Lung (tissue), 12 donors: ENCODE data around the gene ARHGAP35. TPM values are rescaled to one million over a fixed set of nuclear protein-coding genes. Genes with fewer than 3 reads are reported as not detected.
"Not testable (repeated sequence)": the region's sequence is repeated elsewhere in the genome, so short reads cannot be mapped to it uniquely, and the experiment has no call there.

Source experiments
- ATAC-seq: fragments of 200-7000 bp; cut with Tn5 transposase; one replicate; pipeline ENCODE4 v1.9.1; 2020; ENCODE audit warnings: moderate number of reproducible peaks; ENCODE audit not compliant: insufficient read depth, low FRiP score
- DNase-seq, 3 donors: peaks; one replicate each; pipeline ENCODE4 v3.0.0-alpha.2; 2013 to 2017
- H3K27ac ChIP-seq, 2 donors: one replicate each; pipeline ENCODE4 v1.5.1; 2013; ENCODE audit warnings: mild to moderate bottlenecking in 2 of 2, moderate library complexity in 2 of 2, control low read depth in 1 of 2, inconsistent platforms in 1 of 2, low read depth in 1 of 2, low read length in 1 of 2
- H3K27me3 ChIP-seq, 3 donors: one replicate each; pipeline ENCODE4 v1.5.1; 2013; ENCODE audit warnings: low read length in 2 of 3; ENCODE audit not compliant: control insufficient read depth in 3 of 3, insufficient read depth in 3 of 3
- H3K36me3 ChIP-seq, 4 donors: one replicate each; pipeline ENCODE4 v1.5.1; 2013; ENCODE audit warnings: low read length in 4 of 4, mild to moderate bottlenecking in 1 of 4, moderate library complexity in 1 of 4; ENCODE audit not compliant: control insufficient read depth in 4 of 4, insufficient read depth in 4 of 4
- H3K4me1 ChIP-seq, 5 donors: one replicate each; pipeline ENCODE4 v1.5.1; 2013; ENCODE audit warnings: low read length in 5 of 5, mild to moderate bottlenecking in 2 of 5, moderate library complexity in 1 of 5; ENCODE audit not compliant: control insufficient read depth in 5 of 5, insufficient read depth in 5 of 5
- H3K4me3 ChIP-seq: one replicate; pipeline ENCODE4 v1.5.1; 2013; ENCODE audit warnings: mild to moderate bottlenecking, control low read depth, moderate library complexity
- H3K9ac ChIP-seq, 2 donors: one replicate each; pipeline ENCODE4 v1.5.1; 2013; ENCODE audit warnings: low read length in 2 of 2, control low read depth in 1 of 2; ENCODE audit not compliant: insufficient read depth in 1 of 2
- H3K9me3 ChIP-seq, 4 donors: one replicate each; pipeline ENCODE4 v1.5.1; 2013; ENCODE audit warnings: low read length in 3 of 4, mild to moderate bottlenecking in 1 of 4, moderate library complexity in 1 of 4; ENCODE audit not compliant: control insufficient read depth in 4 of 4, insufficient read depth in 3 of 4
- WGBS, 2 donors: extraction: QIAGEN DNeasy Blood & Tissue Kit; methylation state at CpG; one replicate each; pipeline ENCODE4 v1.1.7; 2013; 5-methylcytosine and 5-hydroxymethylcytosine counted together
- polyA plus RNA-seq, 2 donors: library from polyadenylated mRNA; stranded (reverse); fragments of 200-250 nt; gene quantifications; one replicate each; pipeline ENCODE4 v1.2.1, GENCODE V29; 2013
- total RNA-seq, 2 donors: library from RNA; depleted of rRNA in 1 of 2; stranded (reverse); fragments of >200 nt in 1 of 2; gene quantifications; one replicate each; pipeline ENCODE4 v1.2.1, GENCODE V29; 2014 to 2021
- TF ChIP-seq, protein P1 (sequence below): IDR thresholded peaks from 2 replicates; pipeline ENCODE4 v1.5.1; 2012; ENCODE audit warnings: mild to moderate bottlenecking; ENCODE audit errors: control extremely low read depth, extremely low read depth
- donor health status: control.
- donor health status: control.
- donor health status: Bipolar disorder and iron deficiency.
- donor health status: healthy.
- donor health status: DM: yes; HTN: yes; CAD: no.

Gene ARHGAP35
- total and polyA plus RNA-seq, 4 donors = 12.2 to 53.5 (median 36.5) TPM

DNA sequence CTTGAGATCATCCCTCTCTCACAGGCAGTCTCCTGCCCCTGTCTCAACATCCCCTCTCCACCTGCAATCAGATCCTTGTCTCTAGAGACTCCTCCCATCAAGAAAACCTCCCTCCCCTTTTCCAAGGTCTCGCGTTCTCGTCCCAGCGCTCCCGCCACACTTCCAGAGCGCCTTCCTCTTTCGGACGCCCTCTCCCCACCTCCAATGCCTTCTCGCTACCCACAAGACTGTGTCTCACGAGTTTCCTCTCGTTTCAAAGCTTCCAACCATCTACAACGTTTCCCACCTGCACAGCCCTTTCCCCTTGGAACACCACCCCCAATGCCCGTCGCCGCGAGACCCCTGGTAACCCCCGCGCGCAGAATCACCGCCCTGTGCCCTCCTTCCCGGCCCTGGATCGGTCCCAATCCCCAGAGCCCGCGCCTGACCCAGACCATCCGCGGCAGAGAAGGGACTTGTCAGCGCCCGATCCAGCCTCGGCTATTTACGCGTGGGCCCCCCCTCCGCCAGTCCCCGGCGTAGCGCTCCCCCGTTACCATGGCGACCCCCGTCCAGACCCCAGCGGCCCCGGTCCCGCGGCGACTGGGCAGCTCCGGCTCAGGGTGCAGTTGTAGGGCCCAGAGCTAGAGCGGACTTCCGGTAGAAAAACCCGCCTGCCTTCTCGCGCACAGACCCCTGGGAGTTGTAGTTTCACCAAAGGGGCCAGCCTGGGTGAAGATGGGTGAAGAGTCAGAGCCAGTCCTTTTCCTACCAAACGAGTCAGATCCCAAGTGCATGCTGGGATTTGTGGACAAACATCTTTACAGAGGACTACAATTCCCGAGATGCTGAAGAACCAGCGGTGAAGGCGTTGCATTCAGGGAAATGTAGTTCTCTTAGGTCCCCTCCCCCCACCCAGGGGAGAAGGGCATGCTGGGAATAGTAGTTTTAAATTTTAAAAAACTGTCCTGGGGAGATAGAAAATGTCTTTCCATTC, 10.3 kb upstream of the ARHGAP35 start, which contains the start of gene AP2S1:
Gene AP2S1, minus strand, starts transcription at position 619 of the 976 bp plus-strand sequence. Its CDS starts 80 bp downstream, at position 539.
- Histone ChIP-seq H3K27ac (peak within 1 kb of the TSS; percentile 76 to 88), H3K4me1 (peaks cover 3 to 11% (median 5%) of the 10 kb centered on the region in 5 donors), H3K36me3 (peaks cover 0 to 11% (median 8%) of the 10 kb centered on the region in 4 donors), H3K27me3 (no peaks in the 10 kb centered on the region), H3K9me3 (no peaks in the 10 kb centered on the region), H3K9ac (peak within 1 kb of the TSS; percentile 44 to 69), H3K4me3 (peak within 1 kb of the TSS; percentile 82)
- DNase-seq = peak; percentile 98 to 99 (median 99)
- TF ChIP-seq, protein P1, sequence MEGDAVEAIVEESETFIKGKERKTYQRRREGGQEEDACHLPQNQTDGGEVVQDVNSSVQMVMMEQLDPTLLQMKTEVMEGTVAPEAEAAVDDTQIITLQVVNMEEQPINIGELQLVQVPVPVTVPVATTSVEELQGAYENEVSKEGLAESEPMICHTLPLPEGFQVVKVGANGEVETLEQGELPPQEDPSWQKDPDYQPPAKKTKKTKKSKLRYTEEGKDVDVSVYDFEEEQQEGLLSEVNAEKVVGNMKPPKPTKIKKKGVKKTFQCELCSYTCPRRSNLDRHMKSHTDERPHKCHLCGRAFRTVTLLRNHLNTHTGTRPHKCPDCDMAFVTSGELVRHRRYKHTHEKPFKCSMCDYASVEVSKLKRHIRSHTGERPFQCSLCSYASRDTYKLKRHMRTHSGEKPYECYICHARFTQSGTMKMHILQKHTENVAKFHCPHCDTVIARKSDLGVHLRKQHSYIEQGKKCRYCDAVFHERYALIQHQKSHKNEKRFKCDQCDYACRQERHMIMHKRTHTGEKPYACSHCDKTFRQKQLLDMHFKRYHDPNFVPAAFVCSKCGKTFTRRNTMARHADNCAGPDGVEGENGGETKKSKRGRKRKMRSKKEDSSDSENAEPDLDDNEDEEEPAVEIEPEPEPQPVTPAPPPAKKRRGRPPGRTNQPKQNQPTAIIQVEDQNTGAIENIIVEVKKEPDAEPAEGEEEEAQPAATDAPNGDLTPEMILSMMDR = no peak
- ATAC-seq = peak; percentile 96
- 1% methylated on average over 53 of the region's 53 CpGs for WGBS, 2 donors

DNA sequence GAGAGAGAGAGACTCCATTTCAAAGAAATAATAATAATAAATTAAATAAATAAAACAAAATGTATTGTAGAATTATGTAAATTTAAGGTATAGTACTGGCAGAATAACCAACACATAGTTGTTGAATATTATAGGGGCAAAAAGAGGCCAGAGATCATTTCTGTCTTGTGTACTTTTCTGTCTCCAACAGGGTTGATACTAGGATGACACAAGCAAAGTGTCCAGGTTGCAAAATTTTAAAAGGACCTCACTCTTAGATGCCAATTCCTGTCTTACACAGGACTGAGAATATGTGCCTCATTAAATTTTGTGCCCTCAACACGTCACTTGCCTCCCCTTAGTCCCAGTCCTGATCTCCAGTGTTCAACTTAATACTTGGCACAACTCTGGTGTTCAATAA, 8.0 kb upstream of the ARHGAP35 start:
- ATAC-seq (no peak), DNase-seq (no peak)
- Histone ChIP-seq H3K4me3 (no peak overlapping the region), H3K9me3 (no peaks in the 10 kb centered on the region), H3K36me3 (peaks cover 0 to under 1% (median 0%) of the 10 kb centered on the region in 4 donors), H3K4me1 (peaks cover 4 to 27% (median 7%) of the 10 kb centered on the region in 5 donors), H3K9ac (no peak overlapping the region), H3K27me3 (no peaks in the 10 kb centered on the region), H3K27ac (no peak overlapping the region)
- TF ChIP-seq, protein P1 = no peak
- 90 to 97% methylated on average over 1 of the region's 1 CpG for WGBS, 2 donors

DNA sequence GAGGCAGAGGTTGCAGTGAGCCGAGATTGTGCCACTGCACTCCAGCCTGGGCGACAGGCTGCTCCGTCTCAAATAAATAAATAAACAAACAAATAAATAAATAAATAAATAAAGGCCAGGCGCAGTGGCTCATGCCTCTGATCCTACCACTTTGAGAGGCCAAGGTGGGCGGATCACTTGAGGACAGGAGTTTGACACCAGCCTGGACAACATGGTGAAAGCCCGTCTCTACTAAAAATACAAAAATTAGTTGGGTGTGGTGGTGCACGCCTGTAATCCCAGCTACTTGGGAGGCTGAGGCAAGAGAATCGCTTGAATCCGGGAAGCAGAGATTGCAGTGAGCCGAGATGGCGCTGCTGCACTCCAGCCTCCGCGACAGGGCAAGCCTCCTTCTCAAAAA, 6.1 kb upstream of the ARHGAP35 start:
- WGBS, 2 donors = 82 to 88% methylated on average over 13 of the region's 13 CpGs
- not testable (repeated sequence) for ATAC-seq, H3K4me3 ChIP-seq, H3K9ac ChIP-seq, DNase-seq, H3K9me3 ChIP-seq, H3K27ac ChIP-seq, H3K27me3 ChIP-seq, H3K36me3 ChIP-seq
- peaks cover 0 to 25% (median 4%) of the 10 kb centered on the region in 5 donors for H3K4me1 ChIP-seq
